IMR-90 (cell line): ENCODE results near the gene TMEM200C. TPM values are rescaled to one million over a fixed set of nuclear protein-coding genes. Genes with fewer than 3 reads are reported as not detected.

Experiments used
- ATAC-seq: fragments of 200-7000 bp; cut with Tn5 transposase; 2 replicates; pipeline ENCODE4 v1.9.1; 2020; ENCODE audit warnings: low read depth, mild to moderate bottlenecking, moderate library complexity
- BruUV-seq: library from RNA; stranded (reverse); fragments of 400-500 nt; replicated peaks from 2 replicates; lab custom pipeline; 2021; lab: Mats Ljungman, UMichigan
- CTCF ChIA-PET: fragments of 300-600 bp; formaldehyde crosslinking; extraction: SDS; loops from one replicate; lab custom pipeline; 2021; ENCODE audit warnings: antibody characterized with exemption; lab: Yijun Ruan, JAX
- POLR2A ChIA-PET: fragments of 300-600 bp; sonication (Branson Sonifier 250); formaldehyde crosslinking; loops from one replicate; lab custom pipeline; 2022; ENCODE audit warnings: antibody characterized with exemption; ENCODE audit not compliant: unreplicated experiment; lab: Charles Lee
- DNase-seq: peaks from one replicate; pipeline ENCODE4 v3.0.0; 2013
- H2AFZ ChIP-seq: replicated peaks from 2 replicates; pipeline ENCODE3; 2013; ENCODE audit warnings: low read length, mild to moderate bottlenecking; ENCODE audit not compliant: poor library complexity
- H2AK5ac ChIP-seq: 2 replicates; pipeline ENCODE4 v1.6.1; 2013; ENCODE audit warnings: low read depth, low read length, inconsistent platforms
- H2AK9ac ChIP-seq: replicated peaks from 2 replicates; pipeline ENCODE3; 2013; ENCODE audit warnings: mild to moderate bottlenecking, low read depth, low read length, moderate library complexity; ENCODE audit not compliant: poor library complexity
- H2BK120ac ChIP-seq: 2 replicates; pipeline ENCODE4 v1.6.1; 2013; ENCODE audit warnings: low read depth, low read length, inconsistent platforms
- H2BK15ac ChIP-seq: 3 replicates; pipeline ENCODE4 v1.6.1; 2013; ENCODE audit warnings: low read depth, low read length, inconsistent platforms
- H2BK20ac ChIP-seq: 2 replicates; pipeline ENCODE4 v1.6.1; 2013; ENCODE audit warnings: low read depth, mild to moderate bottlenecking, inconsistent platforms, low read length, moderate library complexity
- H2BK5ac ChIP-seq: 2 replicates; pipeline ENCODE4 v1.6.1; 2013; ENCODE audit warnings: mild to moderate bottlenecking, low read depth, low read length, inconsistent platforms; ENCODE audit not compliant: poor library complexity, severe bottlenecking
- H3K14ac ChIP-seq: replicated peaks from 2 replicates; pipeline ENCODE4 v1.6.1; 2013; ENCODE audit warnings: low read depth, low read length, inconsistent platforms
- H3K18ac ChIP-seq: 2 replicates; pipeline ENCODE4 v1.6.1; 2013; ENCODE audit warnings: low read depth, low read length, control low read depth
- H3K23ac ChIP-seq: 2 replicates; pipeline ENCODE4 v1.6.1; 2013; ENCODE audit warnings: low read depth, low read length, inconsistent platforms
- H3K27ac ChIP-seq: 2 replicates; pipeline ENCODE4 v1.5.1; 2013; ENCODE audit warnings: mild to moderate bottlenecking, control low read depth, low read length; ENCODE audit not compliant: insufficient read depth
- H3K27me3 ChIP-seq: 2 replicates; pipeline ENCODE4 v1.6.1; 2013; ENCODE audit warnings: low read length; ENCODE audit not compliant: control insufficient read depth, insufficient read depth
- H3K36me3 ChIP-seq: 2 replicates; pipeline ENCODE4 v1.6.1; 2013; ENCODE audit warnings: low read length, mixed read lengths; ENCODE audit not compliant: control insufficient read depth, insufficient read depth
- H3K4ac ChIP-seq: 2 replicates; pipeline ENCODE4 v1.6.1; 2013; ENCODE audit warnings: low read depth, low read length, inconsistent platforms
- H3K4me1 ChIP-seq: 2 replicates; pipeline ENCODE4 v1.6.1; 2013; ENCODE audit warnings: low read length, mixed read lengths; ENCODE audit not compliant: control insufficient read depth, insufficient read depth
- H3K4me2 ChIP-seq: 2 replicates; pipeline ENCODE4 v1.6.1; 2013; ENCODE audit warnings: low read depth, mild to moderate bottlenecking, control low read depth, low read length, moderate library complexity
- H3K4me3 ChIP-seq: 2 replicates; pipeline ENCODE4 v1.5.1; 2013; ENCODE audit warnings: low read depth, mild to moderate bottlenecking, control low read depth, low read length, moderate library complexity; ENCODE audit not compliant: insufficient read depth
- H3K56ac ChIP-seq: 2 replicates; pipeline ENCODE4 v1.6.1; 2013; ENCODE audit warnings: low read length, inconsistent platforms; ENCODE audit not compliant: insufficient read depth; ENCODE audit errors: extremely low read depth
- H3K79me1 ChIP-seq, 2 experiments: 2 replicates each; pipeline ENCODE4 v1.6.1; 2013; ENCODE audit warnings: low read length in 2 of 2, inconsistent platforms in 1 of 2, low read depth in 1 of 2
- H3K9ac ChIP-seq: 2 replicates; pipeline ENCODE4 v1.6.1; 2013; ENCODE audit warnings: low read depth, low read length, control low read depth
- H3K9me1 ChIP-seq: 2 replicates; pipeline ENCODE4 v1.6.1; 2013; ENCODE audit warnings: low read length, inconsistent platforms; ENCODE audit not compliant: insufficient read depth
- H3K9me3 ChIP-seq: 2 replicates; pipeline ENCODE4 v1.6.1; 2013; ENCODE audit warnings: low read length; ENCODE audit not compliant: control insufficient read depth, insufficient read depth
- H4K20me1 ChIP-seq: 2 replicates; pipeline ENCODE4 v1.6.1; 2013; ENCODE audit warnings: low read length, inconsistent platforms; ENCODE audit not compliant: insufficient read depth
- H4K5ac ChIP-seq: 2 replicates; pipeline ENCODE4 v1.6.1; 2013; ENCODE audit warnings: mild to moderate bottlenecking, low read depth, low read length, control low read depth
- H4K8ac ChIP-seq, 2 experiments: 2 replicates each; pipeline ENCODE4 v1.6.1; 2013; ENCODE audit warnings: low read depth in 2 of 2, low read length in 2 of 2, control low read depth in 1 of 2, inconsistent platforms in 1 of 2
- H4K91ac ChIP-seq: 2 replicates; pipeline ENCODE4 v1.6.1; 2013; ENCODE audit warnings: low read depth, low read length, inconsistent platforms; ENCODE audit not compliant: insufficient read depth
- BHLHE40 ChIP-seq: fragments of 150-350 bp; IDR thresholded peaks from 2 replicates; pipeline ENCODE4 v1.6.1; 2016; ENCODE audit warnings: mild to moderate bottlenecking, low read depth, low read length
- FOS ChIP-seq: fragments of 150-350 bp; IDR thresholded peaks from 2 replicates; pipeline ENCODE4 v1.6.1; 2016; ENCODE audit warnings: low read depth, low read length
- MAZ ChIP-seq: IDR thresholded peaks from 2 replicates; pipeline ENCODE4 v1.6.1; 2012; ENCODE audit warnings: low read depth, mild to moderate bottlenecking, low read length, improper control_type of control experiment, moderate library complexity, borderline replicate concordance
- NFE2L2 ChIP-seq: fragments of 150-350 bp; IDR thresholded peaks from 2 replicates; pipeline ENCODE4 v1.6.1; 2016; ENCODE audit warnings: low read depth, mild to moderate bottlenecking, low read length
- POLR2A ChIP-seq: IDR thresholded peaks from 2 replicates; pipeline ENCODE4 v1.6.1; 2012; ENCODE audit warnings: mild to moderate bottlenecking, low read depth, low read length
- RCOR1 ChIP-seq: IDR thresholded peaks from 2 replicates; pipeline ENCODE4 v1.6.1; 2012; ENCODE audit warnings: mild to moderate bottlenecking, low read length, improper control_type of control experiment; ENCODE audit not compliant: insufficient replicate concordance
- USF2 ChIP-seq: fragments of 150-350 bp; IDR thresholded peaks from 2 replicates; pipeline ENCODE4 v1.6.1; 2017; ENCODE audit warnings: mild to moderate bottlenecking, antibody characterized with exemption, low read length, low read depth
- WGBS, 2 experiments: methylation state at CpG; one replicate each; pipeline versions ENCODE4 v1.1.5 to v1.1.7; 2013; ENCODE audit warnings: missing lambda C conversion rate in 2 of 2; ENCODE audit not compliant: insufficient read length in 1 of 2; ENCODE audit errors: extremely low coverage in 2 of 2; 5-methylcytosine and 5-hydroxymethylcytosine counted together
- dilution Hi-C: fragments of 300-500 bp; cut with HindIII; formaldehyde crosslinking; loops from one replicate; pipeline ENCODE4 v1.14.3; 2018; ENCODE audit warnings: low sequenced_read_pairs; ENCODE audit not compliant: unreplicated experiment
- in situ Hi-C: fragments of 300-500 bp; cut with MboI; formaldehyde crosslinking; loops from 3 replicates; pipeline ENCODE4 v1.14.3; 2019; ENCODE audit warnings: low sequenced_read_pairs, inconsistent platforms, mixed read lengths
- intact Hi-C: fragments of 100-400 bp; cut with micrococcal nuclease; formaldehyde crosslinking; loops from 2 replicates; pipeline ENCODE4 v1.10.0; 2022
- polyA plus RNA-seq, 3 experiments: library from polyadenylated mRNA; depleted of rRNA; stranded (reverse); fragments of >200 nt; gene quantifications; 2 replicates each; pipeline ENCODE4 v1.2.3, GENCODE V29; 2012; ENCODE audit warnings: low replicate concordance in 1 of 3
- total RNA-seq: library from RNA; depleted of rRNA; stranded (reverse); fragments of >200 nt; gene quantifications from 2 replicates; pipeline ENCODE4 v1.2.3, GENCODE V29; 2012

TMEM200C gene
- total and polyA plus RNA-seq, 2 of the 4 experiments (the other 2 are of a cell fraction): 1.4 to 2.5 TPM

- no peak overlapping the region for H3K14ac ChIP-seq
- WGBS, 2 experiments: no CpG with 5 or more reads among the region's 7 CpGs
- no peak overlapping the region for H3K9ac ChIP-seq
- H2AK9ac ChIP-seq: no peak overlapping the region
- peaks cover 8% of the 10 kb centered on the region; the same call in 1 of the 2 replicates for H3K9me1 ChIP-seq
- dilution Hi-C loops: no loop called here
- H3K9me3 ChIP-seq: no peaks in the 10 kb centered on the region
- TF ChIP-seq FOS (no peak), MAZ (no peak), USF2 (no peak), BHLHE40 (no peak), RCOR1 (no peak), NFE2L2 (no peak), POLR2A (no peak)
- H2BK15ac ChIP-seq: no peak overlapping the region
- H2AFZ ChIP-seq: no peak overlapping the region
- in situ Hi-C loops: no loop called here
- no peak overlapping the region for H3K56ac ChIP-seq
- H3K18ac ChIP-seq: no peak overlapping the region
- no peak overlapping the region for H3K4me2 ChIP-seq
- no peak overlapping the region for H4K5ac ChIP-seq
- H2BK20ac ChIP-seq: no peak overlapping the region
- H4K91ac ChIP-seq: no peak overlapping the region
- H2BK5ac ChIP-seq: no peak overlapping the region
- BruUV-seq: no TSS peak
- peak; percentile 12 for DNase-seq
- intact Hi-C loops: no loop called here
- H3K4me1 ChIP-seq: peaks cover 6% of the 10 kb centered on the region; the same call in 1 of the 2 replicates
- H3K79me1 ChIP-seq: no peaks in the 10 kb centered on the region
- H3K36me3 ChIP-seq: no peaks in the 10 kb centered on the region
- CTCF ChIA-PET: interaction anchor here (0.7 kb wide), 1 partner anchor 19 kb away, joined by 3 read pairs; no protein-coding TSS in a partner anchor
- H3K4me3 ChIP-seq: no peak overlapping the region
- no peak overlapping the region for H3K23ac ChIP-seq
- POLR2A ChIA-PET: no interaction called here
- H4K8ac ChIP-seq: no peak overlapping the region
- no peak overlapping the region for H3K27ac ChIP-seq
- H4K20me1 ChIP-seq: no peaks in the 10 kb centered on the region
- no peak overlapping the region for H3K4ac ChIP-seq
- H2BK120ac ChIP-seq: no peak overlapping the region
- H2AK5ac ChIP-seq: no peak overlapping the region
- no peak for ATAC-seq
- no peaks in the 10 kb centered on the region for H3K27me3 ChIP-seq
These were observed 17.2 kb upstream of the TMEM200C start for GRCh38 chr18:5912566-5912965.
